Stimulated activated CD4-positive, alpha-beta T cell treated with anti-CD3 and anti-CD28 coated beads, Interleukin-12 subunit alpha, Interleukin-12 subunit beta, amount 100 ng/mL, for 4 hours (primary cell): ENCODE measurements around the gene L2HGDH.

ENCODE experiments used
- DNase-seq: peaks from one replicate; pipeline ENCODE4 v3.0.0-alpha.2; 2020

The L2HGDH gene

DNA sequence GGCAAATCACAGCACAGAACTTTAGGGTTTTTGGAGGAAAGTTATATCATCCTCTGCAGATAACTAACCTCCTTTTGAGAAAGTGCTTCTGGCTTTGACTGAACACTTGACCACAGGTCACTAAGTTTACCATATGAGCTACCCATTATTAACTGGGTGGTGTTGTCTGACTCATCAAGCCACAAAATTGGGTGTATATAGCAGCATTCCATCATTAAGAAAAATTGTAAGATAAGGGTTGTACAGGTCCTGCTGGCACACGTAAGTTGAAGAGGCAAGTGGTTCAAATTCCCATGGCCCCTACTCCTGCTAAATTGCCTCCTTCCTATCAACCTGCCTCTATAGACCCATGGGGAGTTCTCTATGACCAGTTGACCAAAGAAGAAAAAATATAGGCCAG, 39.5 kb downstream of the L2HGDH start:
- DNase-seq: no peak

DNA sequence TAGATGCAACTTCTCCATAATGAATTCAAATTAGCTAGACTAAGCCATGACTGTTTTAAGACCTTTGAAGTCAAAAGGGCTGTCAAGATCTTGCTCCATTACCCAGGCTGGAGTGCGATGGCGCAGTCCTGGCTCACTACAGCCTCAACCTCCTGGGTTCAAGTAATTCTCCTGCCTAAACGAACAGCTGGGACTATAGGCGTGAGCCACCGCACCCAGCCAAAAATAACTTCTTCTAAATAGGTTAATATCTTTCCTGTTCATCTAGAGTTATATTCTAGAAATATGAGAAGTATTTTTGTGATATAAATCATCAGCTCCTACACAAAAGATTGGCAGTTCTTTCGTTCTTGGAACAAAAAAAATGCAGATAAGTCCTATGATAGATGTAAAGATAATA, 41.1 kb downstream of the L2HGDH start:
- DNase-seq: no peak

DNA sequence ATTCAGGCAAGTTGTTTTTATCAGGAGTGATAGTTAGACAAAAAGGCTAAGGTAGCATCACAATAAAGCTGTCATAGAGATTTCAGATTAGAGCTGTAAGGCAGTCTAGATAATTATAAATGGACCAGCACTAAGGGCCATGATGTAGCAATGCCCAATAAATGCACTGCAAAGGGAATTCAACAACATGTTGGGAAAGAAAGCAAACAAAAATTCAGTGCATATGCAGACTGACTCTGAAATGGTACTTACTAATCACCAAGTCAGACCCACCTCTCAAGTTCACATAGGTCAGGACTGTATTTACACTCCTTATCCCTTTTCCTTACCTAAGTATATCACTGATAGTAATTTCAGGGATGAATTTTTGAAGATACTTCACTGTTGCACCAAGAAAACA, 47.0 kb downstream of the L2HGDH start:
- no peak for DNase-seq

DNA sequence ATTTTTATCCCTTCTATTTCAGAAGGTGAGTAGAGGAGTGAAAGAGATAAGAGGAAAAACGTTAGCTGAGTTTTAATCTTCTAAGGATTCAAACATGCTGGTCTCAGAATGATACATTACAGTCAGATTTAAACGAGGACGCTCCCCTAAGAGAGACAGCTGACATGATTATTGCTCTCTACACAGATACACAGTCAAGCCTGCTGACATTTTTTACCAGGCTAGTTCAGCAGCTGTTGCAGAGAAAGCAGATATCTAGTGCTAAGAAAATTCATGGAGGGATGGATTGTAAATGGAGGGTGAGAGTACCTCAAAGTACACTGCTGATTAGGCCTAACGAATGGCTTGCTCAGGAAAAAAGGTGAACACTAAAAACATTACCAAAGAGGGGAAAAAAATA, 48.7 kb downstream of the L2HGDH start:
- no peak for DNase-seq

DNA sequence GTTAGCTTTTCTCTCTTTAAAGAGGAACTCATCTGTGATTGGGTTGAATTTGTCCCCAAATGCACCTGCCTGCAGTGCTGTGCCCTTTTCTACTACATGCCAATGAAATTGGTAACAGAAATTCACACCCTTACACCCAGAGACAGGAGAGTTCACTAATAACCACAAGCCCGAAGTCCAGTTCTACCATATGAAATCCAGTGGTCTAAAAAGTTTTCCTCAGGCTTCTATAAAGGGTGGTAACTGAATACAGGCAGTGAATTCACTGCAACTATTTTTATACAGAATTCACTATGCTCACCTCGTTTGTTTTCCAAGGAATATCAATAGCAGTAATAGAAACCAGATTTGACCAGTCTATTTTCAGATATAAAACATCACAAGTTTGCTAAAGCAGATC, 49.2 kb downstream of the L2HGDH start:
- DNase-seq: no peak

DNA sequence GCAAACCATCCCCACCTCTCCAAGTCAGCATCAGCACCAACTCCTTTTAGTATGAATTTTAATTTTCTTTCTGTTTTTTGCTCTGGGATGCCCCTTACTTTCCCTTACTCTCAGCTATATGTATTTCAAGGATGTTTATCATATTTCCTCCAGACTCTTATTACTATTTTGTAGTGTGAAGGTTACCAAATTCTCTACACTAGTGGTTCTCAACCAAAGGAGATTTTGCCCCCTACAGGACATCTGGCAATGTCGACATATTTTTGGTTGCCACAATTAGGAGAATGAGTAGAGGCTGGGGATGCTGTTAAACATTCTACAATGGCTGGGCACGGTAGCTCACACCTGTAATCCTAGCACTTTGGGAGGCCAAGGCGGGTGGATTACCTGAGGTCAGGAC, 51.5 kb downstream of the L2HGDH start:
- DNase-seq: no peak

DNA sequence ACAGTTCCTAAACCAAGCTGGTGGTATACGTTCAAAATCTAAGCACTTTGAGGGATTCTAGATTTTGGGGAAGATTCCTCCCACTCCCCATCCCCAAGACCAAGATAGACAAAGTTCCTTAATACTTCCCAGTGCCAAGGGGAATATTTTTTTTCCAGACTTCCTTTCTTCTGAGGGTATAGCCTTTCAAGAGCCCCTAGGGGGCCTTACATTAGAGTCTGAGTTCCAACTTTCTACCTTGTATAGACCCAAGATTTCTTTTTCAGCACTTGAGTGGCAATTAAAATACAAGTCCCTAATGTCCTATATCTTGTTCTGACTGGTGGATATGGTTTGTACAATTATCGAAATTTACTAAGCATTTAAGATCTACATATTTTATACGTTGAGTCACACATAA, 52.0 kb downstream of the L2HGDH start:
- no peak for DNase-seq

DNA sequence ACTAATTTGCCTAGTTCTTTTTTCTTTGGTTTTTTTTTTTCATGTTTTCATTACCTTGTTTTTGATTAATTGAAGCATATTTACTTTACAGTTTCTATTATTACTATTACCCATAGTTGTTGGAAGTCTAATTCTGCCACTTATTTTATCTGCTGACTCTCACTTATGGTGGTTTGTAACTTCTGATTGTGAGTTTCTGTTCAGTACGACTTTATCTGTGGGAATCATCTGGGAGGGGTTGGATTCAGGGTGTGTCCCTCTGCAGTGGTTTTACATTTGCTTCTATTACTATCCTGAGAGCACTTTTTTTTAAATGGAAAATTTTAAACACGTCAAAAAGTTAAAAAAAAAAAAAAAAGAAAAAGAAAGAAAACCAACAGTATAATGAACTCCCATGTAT, 54.3 kb downstream of the L2HGDH start:
- no peak for DNase-seq

DNA sequence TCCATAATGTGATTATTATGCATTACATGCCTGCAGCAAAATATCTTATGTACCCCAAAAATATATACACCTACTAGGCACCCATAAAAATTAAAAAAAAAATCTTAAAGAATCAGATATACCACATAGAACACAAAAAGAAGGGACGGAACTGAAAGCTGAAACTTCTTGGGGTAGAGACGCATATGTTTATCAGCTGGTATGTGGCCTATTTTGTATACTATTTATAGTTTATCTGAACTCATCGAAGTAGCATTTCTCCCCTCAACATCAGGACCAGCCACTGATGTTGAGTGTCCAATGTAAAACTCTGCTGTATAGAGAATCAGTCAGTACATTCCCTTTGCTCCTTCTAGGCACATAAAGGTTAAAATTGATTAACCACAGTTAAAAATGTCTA, 57.8 kb downstream of the L2HGDH start:
- no peak for DNase-seq

DNA sequence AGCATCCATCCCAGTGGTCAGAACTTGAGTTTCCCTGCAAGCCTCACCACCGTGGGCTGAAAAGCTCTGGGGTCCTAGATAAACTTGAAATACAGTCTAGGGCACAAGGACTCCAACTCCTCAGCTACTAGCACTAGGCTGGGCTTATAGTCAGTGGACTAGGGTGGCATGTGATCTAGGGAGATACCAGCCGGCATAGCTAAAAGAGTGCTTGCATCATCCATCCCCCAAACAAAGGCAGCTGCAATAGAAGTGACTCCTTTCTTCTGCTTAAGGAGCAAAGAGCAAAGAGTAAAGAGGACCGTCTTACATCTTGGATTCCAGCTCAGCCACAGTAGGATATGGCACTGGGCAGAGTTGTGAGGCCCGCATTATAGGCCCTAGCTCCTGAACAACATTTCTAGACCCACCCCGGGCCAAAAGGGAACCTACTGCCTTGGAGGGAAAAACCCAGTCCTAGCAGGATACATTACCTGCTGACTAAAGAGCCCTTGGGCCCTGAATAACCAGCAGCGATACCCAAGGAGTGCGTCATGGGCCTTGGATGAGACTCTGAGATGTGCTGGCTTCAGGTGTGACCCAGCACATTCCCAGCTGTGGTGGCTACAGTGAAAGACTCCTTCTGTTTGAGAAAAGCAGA, 62.8 kb downstream of the L2HGDH start:
- no peak for DNase-seq

DNA sequence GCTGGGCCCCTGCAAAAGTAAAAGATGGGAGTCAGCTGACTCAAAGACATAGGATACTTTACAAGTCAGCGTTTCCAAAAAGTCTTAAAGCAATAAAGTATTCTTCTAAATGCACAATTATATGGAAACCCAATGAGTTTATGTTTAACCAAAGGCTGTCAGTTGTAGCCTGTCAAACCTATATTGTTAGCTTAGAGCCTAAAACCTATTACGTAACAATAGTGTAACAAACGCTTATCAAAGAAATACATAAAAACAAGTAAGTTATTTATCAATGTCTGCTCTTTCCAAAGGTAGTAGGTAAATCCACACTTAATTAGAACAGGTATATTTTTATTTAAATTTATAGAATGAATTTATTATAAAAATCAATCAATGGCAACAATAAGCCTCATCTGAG, 64.8 kb downstream of the L2HGDH start:
- DNase-seq: no peak

DNA sequence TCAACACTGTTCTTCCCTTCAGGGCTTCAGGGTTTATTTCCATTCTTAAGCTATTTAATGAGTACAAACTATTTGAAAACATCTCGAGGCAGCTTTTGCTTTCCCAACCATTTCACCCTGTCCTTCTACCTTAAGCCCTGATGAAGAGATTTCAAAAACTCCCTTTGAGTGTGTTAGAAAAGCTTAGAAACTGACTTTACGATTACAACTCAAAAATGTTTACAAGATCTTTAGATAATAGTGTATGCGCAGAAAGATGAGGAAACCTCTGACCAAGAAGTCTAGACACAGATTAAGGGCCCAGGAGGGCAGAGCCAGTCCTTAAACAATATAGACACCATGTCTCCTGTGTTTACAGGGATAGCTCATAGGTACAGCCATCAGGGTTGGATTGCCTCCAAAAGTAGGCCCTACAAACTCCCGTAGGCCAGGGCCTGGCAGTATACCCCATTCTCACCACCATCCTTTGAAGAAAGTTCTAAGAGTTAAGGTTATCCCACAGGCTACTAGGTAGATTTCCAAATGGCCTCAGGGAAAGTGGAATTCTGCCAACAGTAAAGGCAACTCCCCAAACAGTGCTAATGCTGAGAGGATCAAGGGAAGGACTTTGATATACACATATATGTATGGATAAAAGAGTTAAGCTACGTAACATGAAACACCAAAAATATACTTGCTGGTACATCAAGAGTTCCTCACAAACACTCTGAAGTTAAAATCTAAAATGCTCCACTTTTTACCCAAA, 69.3 kb downstream of the L2HGDH start:
- DNase-seq: no peak

DNA sequence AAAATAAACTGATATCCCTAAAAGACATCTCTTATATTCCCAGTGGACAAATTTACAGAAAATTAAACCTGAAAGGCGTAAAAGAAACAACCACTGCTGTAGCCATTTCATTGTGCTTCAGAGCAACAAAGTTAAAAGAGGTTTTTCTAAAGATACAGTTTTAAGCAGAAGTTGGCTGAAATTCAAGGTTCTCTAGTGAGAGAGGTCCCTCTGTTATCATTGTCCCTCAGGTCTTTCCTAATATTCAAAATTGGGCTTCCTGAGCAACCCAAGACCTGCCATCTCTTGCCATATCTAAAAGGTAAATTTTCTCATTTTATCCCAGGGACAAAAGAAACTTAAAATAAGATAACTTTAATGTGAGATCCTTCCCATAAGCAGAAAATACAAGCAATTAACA, 69.9 kb downstream of the L2HGDH start:
- DNase-seq: no peak

DNA sequence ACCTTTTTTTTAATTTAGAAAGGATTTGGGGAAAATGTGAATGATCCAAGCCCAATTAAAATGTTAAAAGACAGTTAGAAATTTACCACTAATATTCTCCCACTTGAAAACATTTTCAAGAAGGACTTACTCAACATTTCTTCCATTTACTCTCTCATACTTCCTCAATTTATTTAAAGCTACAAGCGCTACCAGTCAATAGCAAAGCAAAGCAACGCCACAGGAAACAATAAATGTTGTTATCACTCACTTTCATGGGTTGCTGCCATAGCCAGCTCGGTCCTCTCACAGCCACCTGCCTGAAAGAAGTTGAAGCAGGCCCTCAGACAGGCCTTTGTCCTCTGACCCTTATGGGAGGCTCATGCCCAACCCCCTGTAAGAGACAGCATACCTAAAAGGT, 74.6 kb downstream of the L2HGDH start:
- no peak for DNase-seq

DNA sequence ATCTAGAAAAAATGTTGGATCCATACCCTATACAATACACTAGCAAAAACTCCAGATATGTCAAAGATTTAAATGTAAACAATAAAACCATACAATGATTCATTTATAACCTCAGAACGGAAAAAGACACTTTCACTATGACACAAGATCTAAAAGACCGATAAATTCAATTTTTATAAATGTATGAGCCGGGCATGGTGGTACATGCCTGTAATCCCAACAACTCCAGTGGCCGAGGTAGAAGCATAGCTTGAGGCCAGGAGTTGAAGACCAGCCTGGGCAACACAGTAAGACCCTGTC, 78.1 kb downstream of the L2HGDH start:
- DNase-seq: no peak

DNA sequence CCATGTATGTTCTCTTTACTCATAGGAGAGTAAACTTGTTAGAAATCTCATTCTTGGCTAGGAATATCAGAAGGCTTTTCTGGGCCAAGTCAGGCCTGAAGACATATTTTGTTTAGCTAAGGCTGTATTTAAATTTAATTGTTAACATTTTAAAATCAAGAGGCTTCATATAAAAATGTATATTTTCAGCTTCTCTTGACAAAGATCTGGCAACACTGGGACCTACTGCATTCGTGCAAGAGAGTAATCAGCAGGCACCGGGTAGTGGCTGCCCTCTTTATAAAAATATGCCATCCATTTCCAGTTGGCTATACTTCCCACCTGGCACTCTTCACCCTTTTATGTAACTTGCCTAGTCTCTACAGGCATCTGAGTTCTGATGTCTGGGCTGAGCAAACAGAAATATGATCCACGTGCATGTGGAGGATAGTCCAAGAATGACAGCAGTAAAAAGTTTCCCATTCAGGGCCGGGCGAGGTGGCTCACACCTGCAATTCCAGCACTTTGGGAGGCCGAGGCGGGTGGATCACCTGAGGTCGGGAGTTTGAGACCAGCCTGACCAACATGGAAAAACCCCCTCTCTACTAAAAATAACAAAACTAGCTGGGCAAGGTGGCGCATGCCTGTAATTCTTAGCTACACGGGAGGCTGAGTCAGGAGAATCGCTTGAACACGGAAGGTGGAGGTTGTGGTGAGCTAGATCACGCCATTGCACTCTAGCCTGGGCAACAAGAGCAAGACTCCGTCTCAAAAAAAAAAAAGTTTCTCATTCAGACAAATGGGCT, 78.7 kb downstream of the L2HGDH start:
- DNase-seq: no peak

DNA sequence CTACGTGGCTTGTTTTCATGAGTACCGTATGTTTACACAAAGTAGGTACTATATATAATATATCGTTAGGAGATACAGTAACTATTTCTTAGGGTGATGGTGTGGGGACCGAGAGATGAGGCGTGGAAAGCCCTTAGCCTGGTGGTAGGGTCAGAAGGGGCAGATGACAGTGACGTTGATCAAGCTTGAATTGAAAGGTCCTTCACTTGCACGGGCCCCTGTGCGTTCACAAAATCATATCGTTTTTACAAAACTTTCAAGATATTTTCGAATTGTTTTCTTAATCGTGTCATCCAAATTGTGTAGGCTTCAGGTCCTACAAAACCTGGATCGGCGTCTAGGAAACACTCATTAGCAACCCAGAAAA, 79.8 kb downstream of the L2HGDH start:
- no peak for DNase-seq

DNA sequence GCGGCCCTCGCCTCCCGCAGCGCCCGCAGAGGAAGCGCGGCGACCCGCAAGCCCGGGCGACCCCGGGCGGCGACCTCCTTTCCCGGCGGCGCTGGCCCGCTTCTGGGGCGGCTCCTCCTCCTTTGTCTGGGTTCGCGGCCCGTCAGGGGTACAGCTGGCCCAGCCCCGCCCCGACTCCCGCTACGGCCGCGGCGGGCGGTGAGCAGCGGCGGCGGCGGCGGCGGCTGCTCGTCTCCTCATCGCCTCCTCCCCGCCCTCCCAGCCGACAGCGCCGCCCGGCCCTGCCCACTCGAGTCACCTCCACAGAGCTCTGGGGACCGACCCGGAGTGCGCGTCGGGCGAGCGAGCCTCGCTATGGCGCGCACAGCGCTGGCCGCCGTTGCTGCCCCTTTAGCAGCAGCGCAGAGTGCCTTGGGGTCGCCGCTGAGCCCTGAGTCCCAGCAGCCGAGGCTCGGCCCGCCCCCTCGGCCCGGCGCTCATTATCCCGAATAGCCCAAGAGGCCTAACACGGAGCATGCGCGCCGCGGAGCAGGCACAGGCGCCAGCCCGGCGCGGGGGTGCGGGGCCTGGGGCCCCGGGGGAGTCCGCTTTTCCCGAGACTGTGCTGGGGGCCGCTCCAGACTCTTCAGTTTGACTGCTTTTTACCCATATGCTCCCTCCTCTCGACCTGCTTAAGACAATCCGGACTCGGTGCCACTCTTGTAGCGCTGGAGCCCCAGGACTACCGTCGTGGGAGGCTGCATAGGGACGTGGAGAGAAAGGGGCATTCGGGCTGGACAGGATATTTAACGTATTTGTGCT, 80.4 kb downstream of the L2HGDH start, which contains the start of gene SOS2:
Gene SOS2 (minus strand): TSS at position 104 of the 801 bp plus-strand sequence. CDS start 295 bp downstream, outside the sequence.
- DNase-seq: peak; percentile 73

DNA sequence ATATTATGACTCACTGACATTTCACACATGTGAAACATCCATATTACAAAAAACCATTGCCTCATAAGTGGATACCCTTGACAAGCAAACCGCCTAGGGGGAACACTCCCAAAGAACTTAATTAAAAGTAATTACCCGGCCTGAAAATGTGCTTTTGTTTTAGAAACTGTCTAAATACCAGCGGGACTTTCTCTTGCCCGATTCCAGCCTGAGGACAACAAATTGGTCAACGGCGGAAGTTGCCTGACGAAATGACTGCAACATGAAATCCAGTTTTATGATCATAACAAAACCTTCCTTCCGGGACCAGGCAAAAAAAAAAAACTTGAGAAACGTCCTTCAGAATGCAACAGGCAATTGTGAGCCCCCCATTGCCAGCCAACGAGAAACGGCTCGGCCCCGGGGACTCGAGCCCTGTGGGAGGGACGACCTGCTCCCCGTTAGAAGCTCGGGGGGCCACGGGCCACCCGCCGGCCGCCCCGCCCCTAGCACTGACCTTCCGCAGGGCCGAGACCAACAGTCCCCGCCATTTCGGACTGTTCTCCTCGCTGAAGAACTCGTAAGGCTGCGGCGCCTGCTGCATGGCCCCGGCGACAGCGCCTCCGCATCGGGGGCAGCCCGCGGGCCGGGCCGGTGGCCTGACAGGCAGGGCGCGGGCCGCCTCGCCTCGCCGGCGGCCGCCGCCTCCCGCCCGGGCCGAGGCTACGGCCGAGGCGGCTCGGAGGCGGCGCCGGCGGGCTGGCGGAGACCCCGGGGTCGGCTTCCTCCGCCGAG, 81.1 kb downstream of the L2HGDH start:
- peak; percentile 7 for DNase-seq

DNA sequence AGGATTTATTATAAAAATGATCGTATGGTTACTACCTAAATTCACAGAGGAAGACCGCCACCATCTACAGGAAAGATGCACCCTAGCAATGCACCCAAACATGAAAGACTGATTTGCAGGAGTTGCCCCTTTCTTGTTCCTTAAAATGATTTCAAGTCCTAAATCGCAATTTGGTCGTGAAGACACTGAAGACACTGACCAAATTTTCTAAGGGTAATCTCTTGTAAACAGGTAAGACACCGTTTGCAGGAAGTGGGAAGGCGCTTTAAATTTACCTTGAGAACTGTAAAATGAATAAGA, 81.7 kb downstream of the L2HGDH start:
- no peak for DNase-seq

DNA sequence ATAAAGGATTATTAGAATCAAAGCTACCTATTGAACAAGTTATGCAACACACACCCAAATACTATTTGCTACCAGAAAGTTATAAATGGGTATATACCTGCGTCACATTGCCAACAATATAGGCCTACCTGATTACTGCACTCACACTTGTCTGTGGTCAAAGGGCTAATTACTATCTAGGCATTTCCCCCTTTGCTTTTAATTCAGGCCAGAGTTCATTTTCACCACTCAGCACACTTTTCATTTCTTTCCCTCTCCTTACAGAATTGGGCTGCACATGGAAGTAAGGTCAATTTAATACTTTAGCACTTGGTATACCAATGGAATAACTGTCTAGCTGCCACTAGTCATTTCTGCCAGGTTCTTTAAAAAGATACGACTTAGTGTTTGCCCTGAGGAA, 82.3 kb downstream of the L2HGDH start:
- no peak for DNase-seq

DNA sequence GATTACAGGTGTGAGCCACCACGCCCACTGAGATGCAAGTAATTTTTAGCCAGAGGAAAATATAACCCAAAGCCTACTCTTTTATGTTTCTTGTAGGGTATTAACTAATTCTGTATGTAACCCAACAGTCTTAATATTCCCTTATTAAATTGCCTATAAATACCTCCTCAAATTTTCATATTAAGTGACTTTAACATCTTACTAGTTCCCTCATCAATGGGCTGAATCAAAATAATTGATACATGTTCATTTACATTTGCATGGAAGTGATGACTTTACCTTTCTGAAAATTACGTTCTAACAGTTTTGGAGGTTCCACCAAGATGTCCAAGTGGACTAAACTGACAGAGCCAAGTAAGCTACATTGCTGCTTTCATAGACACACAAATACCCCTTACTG, 83.7 kb downstream of the L2HGDH start:
- no peak for DNase-seq

DNA sequence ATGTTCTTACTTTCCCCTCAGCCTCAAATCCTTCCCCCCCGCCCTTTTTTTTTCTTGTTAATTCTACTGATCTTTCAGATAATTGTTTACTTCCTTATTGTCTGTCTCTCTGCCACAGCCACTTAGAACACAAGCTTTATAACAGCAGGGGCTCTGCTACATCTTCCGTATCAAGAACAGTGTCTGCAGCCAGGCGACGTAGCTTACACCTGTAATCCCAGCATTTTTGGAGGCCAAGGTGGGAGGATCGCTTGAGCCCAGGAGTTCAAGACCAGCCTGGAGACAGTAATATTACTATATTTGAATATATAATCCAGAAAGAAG, 86.1 kb downstream of the L2HGDH start:
- no peak for DNase-seq
